HG03139 (cell line): Measurements from ENCODE around the gene NSUN3.
"Not testable (repeated sequence)": the region's sequence is repeated elsewhere in the genome, so short reads cannot be mapped to it uniquely, and the experiment has no call there.

Experiments
- ATAC-seq: cut with Tn5 transposase; IDR thresholded peaks from one replicate; pipeline ENCODE4 v1.9.1; 2021; ENCODE audit not compliant: unreplicated experiment

The NSUN3 gene

GRCh38 chr3:94066506-94067500 lies 3.9 kb downstream of the NSUN3 start:
- ATAC-seq = no peak

- no peak for ATAC-seq
Observed at GRCh38 chr3:94069194-94069813, 6.4 kb downstream of the NSUN3 start.

GRCh38 chr3:94070341-94070911 lies 7.6 kb downstream of the NSUN3 start:
- peak; percentile 34 for ATAC-seq

GRCh38 chr3:94071713-94072284 lies 8.9 kb downstream of the NSUN3 start:
- peak; percentile 82 for ATAC-seq

- ATAC-seq = no peak
Observed at GRCh38 chr3:94076055-94076454, 13.2 kb downstream of the NSUN3 start.

GRCh38 chr3:94080552-94080951 lies 17.7 kb downstream of the NSUN3 start:
- not testable (repeated sequence) for ATAC-seq

- no peak for ATAC-seq
Observed at GRCh38 chr3:94081884-94082283, 19.0 kb downstream of the NSUN3 start.

GRCh38 chr3:94082391-94082937 lies 19.6 kb downstream of the NSUN3 start:
- ATAC-seq = no peak

- ATAC-seq = peak; percentile 84
Observed at GRCh38 chr3:94083261-94083660, 20.4 kb downstream of the NSUN3 start.

- no peak for ATAC-seq
Observed at GRCh38 chr3:94089126-94089525, 26.3 kb downstream of the NSUN3 start.

- ATAC-seq = no peak
Observed at GRCh38 chr3:94092086-94092485, 29.2 kb downstream of the NSUN3 start.

GRCh38 chr3:94093151-94093550 lies 30.3 kb downstream of the NSUN3 start:
- no peak for ATAC-seq

GRCh38 chr3:94095111-94095510 lies 32.2 kb downstream of the NSUN3 start:
- no peak for ATAC-seq

- ATAC-seq = no peak
Observed at GRCh38 chr3:94098452-94098851, 35.6 kb downstream of the NSUN3 start.

- ATAC-seq = no peak
Observed at GRCh38 chr3:94099311-94099710, 36.5 kb downstream of the NSUN3 start.

GRCh38 chr3:94101860-94102259 lies 39.0 kb downstream of the NSUN3 start:
- no peak for ATAC-seq

GRCh38 chr3:94106268-94106667 lies 43.4 kb downstream of the NSUN3 start:
- no peak for ATAC-seq

GRCh38 chr3:94110232-94110631 lies 47.4 kb downstream of the NSUN3 start:
- not testable (repeated sequence) for ATAC-seq

GRCh38 chr3:94110854-94111253 lies 48.0 kb downstream of the NSUN3 start:
- ATAC-seq = no peak

GRCh38 chr3:94114666-94115065 lies 51.8 kb downstream of the NSUN3 start:
- no peak for ATAC-seq

GRCh38 chr3:94115482-94115881 lies 52.6 kb downstream of the NSUN3 start:
- no peak for ATAC-seq
